HG02885 (cell line): ENCODE measurements around the gene TTLL11.

Experiments
- ATAC-seq: cut with Tn5 transposase; IDR thresholded peaks from one replicate; pipeline ENCODE4 v1.9.1; 2021; ENCODE audit warnings: mild to moderate bottlenecking; ENCODE audit not compliant: unreplicated experiment, poor library complexity

The TTLL11 gene

GRCh38 chr9:121844098-121844497 is 249.0 kb downstream of the TTLL11 start:
- no peak for ATAC-seq

GRCh38 chr9:121842612-121842978 is 250.5 kb downstream of the TTLL11 start:
- no peak for ATAC-seq

GRCh38 chr9:121841771-121842611 is 251.1 kb downstream of the TTLL11 start:
- ATAC-seq: no peak

- ATAC-seq: no peak
Observed at GRCh38 chr9:121840838-121841760, 252.0 kb downstream of the TTLL11 start.

GRCh38 chr9:121839726-121840500 is 253.2 kb downstream of the TTLL11 start:
- peak; percentile 82 for ATAC-seq

GRCh38 chr9:121838746-121839669 is 254.1 kb downstream of the TTLL11 start:
- no peak for ATAC-seq

GRCh38 chr9:121837113-121837961 is 255.8 kb downstream of the TTLL11 start:
- no peak for ATAC-seq

- no peak for ATAC-seq
Observed at GRCh38 chr9:121836366-121836885, 256.7 kb downstream of the TTLL11 start.

GRCh38 chr9:121835587-121836365 is 257.3 kb downstream of the TTLL11 start:
- no peak for ATAC-seq

- no peak for ATAC-seq
Observed at GRCh38 chr9:121833061-121833460, 260.0 kb downstream of the TTLL11 start.

- no peak for ATAC-seq
Observed at GRCh38 chr9:121831869-121832268, 261.2 kb downstream of the TTLL11 start.

- ATAC-seq: no peak
Observed at GRCh38 chr9:121830441-121831140, 262.5 kb downstream of the TTLL11 start.

- ATAC-seq: no peak
Observed at GRCh38 chr9:121827251-121827967, 265.7 kb downstream of the TTLL11 start.

- ATAC-seq: no peak
Observed at GRCh38 chr9:121826711-121827110, 266.4 kb downstream of the TTLL11 start.

GRCh38 chr9:121825031-121825691 is 267.9 kb downstream of the TTLL11 start:
- no peak for ATAC-seq

- no peak for ATAC-seq
Observed at GRCh38 chr9:121824651-121825030, 268.5 kb downstream of the TTLL11 start.
